A549 (cell line): ENCODE data around the gene TEC. TPM values are rescaled to one million over a fixed set of nuclear protein-coding genes. Genes with fewer than 3 reads are reported as not detected.

ENCODE experiments used
- ATAC-seq, 2 experiments: fragments of 200-7000 bp in 1 of 2; fragments of >200 bp in 1 of 2; cut with Nextera tagmentation in 1 of 2; cut with Tn5 transposase in 1 of 2; 3 replicates each; pipeline versions ENCODE4 v1.8.0 to v1.9.1; 2018 to 2020; ENCODE audit warnings: mild to moderate bottlenecking in 1 of 2, moderate library complexity in 1 of 2
- CTCF ChIA-PET: fragments of 300-600 bp; sonication (Branson Sonifier 250); formaldehyde crosslinking; extraction: SDS; loops from one replicate; lab custom pipeline; 2021; ENCODE audit warnings: antibody characterized with exemption, inconsistent platforms; lab: Yijun Ruan, JAX
- POLR2A ChIA-PET: fragments of 350-600 bp; formaldehyde crosslinking; extraction: SDS; loops from one replicate; lab custom pipeline; 2021; ENCODE audit warnings: antibody characterized with exemption, inconsistent platforms; lab: Yijun Ruan, JAX
- DNase-seq, 2 experiments: peaks; one replicate each; pipeline versions ENCODE4 v3.0.0 to v3.0.0-alpha.2; 2011 to 2016; ENCODE audit warnings: low read depth in 1 of 2, low spot score in 1 of 2
- FAIRE-seq: peaks from 2 replicates; lab custom pipeline; 2011; peaks lifted over from hg19 to GRCh38; lab: Jason Lieb, UNC
- H3K27ac ChIP-seq, 2 experiments: fragments of >200 bp; sonication (Bioruptor Twin); formaldehyde crosslinking; 3 replicates each; pipeline ENCODE4 v1.5.1; 2016 to 2017
- H3K4me1 ChIP-seq: fragments of >200 bp; sonication (Bioruptor Twin); formaldehyde crosslinking; 3 replicates; pipeline ENCODE4 v1.6.1; 2016
- H3K4me2 ChIP-seq: fragments of >200 bp; sonication (Bioruptor Twin); formaldehyde crosslinking; 3 replicates; pipeline ENCODE4 v1.6.1; 2016
- H3K4me3 ChIP-seq: fragments of >200 bp; sonication (Bioruptor Twin); formaldehyde crosslinking; 3 replicates; pipeline ENCODE4 v1.5.1; 2016
- H3K9me3 ChIP-seq: fragments of >200 bp; sonication (Bioruptor Twin); formaldehyde crosslinking; 3 replicates; pipeline ENCODE4 v1.6.1; 2016
- BHLHE40 ChIP-seq: IDR thresholded peaks from 2 replicates; pipeline ENCODE4 v1.6.1; 2012; ENCODE audit warnings: low read depth, low read length, inconsistent platforms
- CBX2 ChIP-seq: fragments of 200-600 bp; sonication (generic); IDR thresholded peaks from 2 replicates; pipeline ENCODE4 v1.6.1; 2016; ENCODE audit warnings: low read depth, mild to moderate bottlenecking, borderline replicate concordance
- ESRRA ChIP-seq: fragments of 150-350 bp; IDR thresholded peaks from 2 replicates; pipeline ENCODE4 v1.6.1; 2014; ENCODE audit warnings: mild to moderate bottlenecking, low read length, borderline replicate concordance
- FOXS1 ChIP-seq: fragments of 250-450 bp; sonication (Bioruptor Pico); IDR thresholded peaks from 2 replicates; pipeline ENCODE4 v1.5.0; 2020; ENCODE audit warnings: mild to moderate bottlenecking, moderate library complexity
- HDAC2 ChIP-seq: fragments of 200-600 bp; sonication (generic); IDR thresholded peaks from 2 replicates; pipeline ENCODE4 v1.6.1; 2016
- HOXB13 ChIP-seq: fragments of 250-450 bp; sonication (Bioruptor Pico); IDR thresholded peaks from 2 replicates; pipeline ENCODE4 v1.5.0; 2020; ENCODE audit warnings: low read depth, mild to moderate bottlenecking, moderate library complexity
- MAFK ChIP-seq: fragments of 450-650 bp; IDR thresholded peaks from 2 replicates; pipeline ENCODE4 v1.6.1; 2014; ENCODE audit not compliant: partially characterized antibody
- MAZ ChIP-seq: fragments of 150-350 bp; IDR thresholded peaks from 2 replicates; pipeline ENCODE4 v1.6.1; 2014; ENCODE audit warnings: antibody characterized with exemption, low read depth, low read length, borderline replicate concordance
- MYC ChIP-seq: IDR thresholded peaks from 2 replicates; pipeline ENCODE4 v1.6.1; 2012; ENCODE audit warnings: mild to moderate bottlenecking, inconsistent platforms, low read length, improper control_type of control experiment, borderline replicate concordance
- RAD21 ChIP-seq, 2 experiments: fragments of >200 bp in 1 of 2; sonication (Bioruptor Twin) in 1 of 2; formaldehyde crosslinking in 1 of 2; IDR thresholded peaks in 1 of 2; conservative IDR thresholded peaks in 1 of 2; 2 replicates in 1 of 2; 3 replicates in 1 of 2; pipeline ENCODE4 v1.6.1; 2012 to 2018; ENCODE audit warnings: inconsistent platforms in 1 of 2
- RARB ChIP-seq: fragments of 250-450 bp; sonication (Bioruptor Pico); IDR thresholded peaks from 2 replicates; pipeline ENCODE4 v1.8.0; 2021; ENCODE audit warnings: mild to moderate bottlenecking, moderate library complexity
- RCOR1 ChIP-seq: fragments of 150-350 bp; IDR thresholded peaks from 2 replicates; pipeline ENCODE4 v1.6.1; 2014; ENCODE audit warnings: antibody characterized with exemption, low read length, low read depth
- SMC3 ChIP-seq: fragments of >200 bp; sonication (Bioruptor Twin); formaldehyde crosslinking; IDR thresholded peaks from 3 replicates; pipeline ENCODE4 v1.6.1; 2018; ENCODE audit warnings: inconsistent platforms
- ZNF302 ChIP-seq: fragments of 250-450 bp; sonication (Bioruptor Pico); IDR thresholded peaks from 2 replicates; pipeline ENCODE4 v1.9.0; 2021; ENCODE audit warnings: inconsistent platforms, mild to moderate bottlenecking, moderate library complexity
- ZSCAN20 ChIP-seq: fragments of 250-450 bp; sonication (Bioruptor Pico); IDR thresholded peaks from 2 replicates; pipeline ENCODE4 v1.8.0; 2022; ENCODE audit warnings: mild to moderate bottlenecking, moderate library complexity
- WGBS: methylation state at CpG from one replicate; pipeline ENCODE4 v1.1.6; 2017; ENCODE audit errors: missing lambda C conversion rate; 5-methylcytosine and 5-hydroxymethylcytosine counted together
- polyA plus RNA-seq, 4 experiments: library from polyadenylated mRNA; depleted of rRNA in 3 of 4; stranded (reverse); fragments of >200 nt; fragmentation: RNase III in 1 of 4; extraction: RNeasy Plus Mini Kit Qiagen cat#74134 plus additional on column Dnase treatment in 1 of 4; gene quantifications; 2 replicates in 3 of 4; 3 replicates in 1 of 4; pipeline ENCODE4 v1.2.3, GENCODE V29; 2011 to 2017
- TF ChIP-seq, protein P1 (sequence below): IDR thresholded peaks from 2 replicates; pipeline ENCODE4 v1.6.1; 2012; ENCODE audit warnings: low read depth, borderline replicate concordance
- TF ChIP-seq, protein P2 (sequence below): fragments of 450-650 bp; IDR thresholded peaks from 2 replicates; pipeline ENCODE4 v1.6.1; 2014; ENCODE audit warnings: antibody characterized with exemption
- TF ChIP-seq, protein P3 (sequence below): fragments of >200 bp; sonication (Bioruptor Twin); formaldehyde crosslinking; IDR thresholded peaks from 3 replicates; pipeline ENCODE4 v1.5.1; 2016
- TF ChIP-seq, protein P4 (sequence below): IDR thresholded peaks from 2 replicates; pipeline ENCODE4 v1.6.1; 2012
- TF ChIP-seq, protein P5 (sequence below): fragments of >200 bp; sonication (Bioruptor Twin); formaldehyde crosslinking; IDR thresholded peaks from 2 replicates; pipeline ENCODE4 v1.6.1; 2016

Gene TEC
- polyA plus RNA-seq, 2 of the 4 experiments (the other 2 are of a cell fraction): 1.2 to 1.6 TPM

DNA sequence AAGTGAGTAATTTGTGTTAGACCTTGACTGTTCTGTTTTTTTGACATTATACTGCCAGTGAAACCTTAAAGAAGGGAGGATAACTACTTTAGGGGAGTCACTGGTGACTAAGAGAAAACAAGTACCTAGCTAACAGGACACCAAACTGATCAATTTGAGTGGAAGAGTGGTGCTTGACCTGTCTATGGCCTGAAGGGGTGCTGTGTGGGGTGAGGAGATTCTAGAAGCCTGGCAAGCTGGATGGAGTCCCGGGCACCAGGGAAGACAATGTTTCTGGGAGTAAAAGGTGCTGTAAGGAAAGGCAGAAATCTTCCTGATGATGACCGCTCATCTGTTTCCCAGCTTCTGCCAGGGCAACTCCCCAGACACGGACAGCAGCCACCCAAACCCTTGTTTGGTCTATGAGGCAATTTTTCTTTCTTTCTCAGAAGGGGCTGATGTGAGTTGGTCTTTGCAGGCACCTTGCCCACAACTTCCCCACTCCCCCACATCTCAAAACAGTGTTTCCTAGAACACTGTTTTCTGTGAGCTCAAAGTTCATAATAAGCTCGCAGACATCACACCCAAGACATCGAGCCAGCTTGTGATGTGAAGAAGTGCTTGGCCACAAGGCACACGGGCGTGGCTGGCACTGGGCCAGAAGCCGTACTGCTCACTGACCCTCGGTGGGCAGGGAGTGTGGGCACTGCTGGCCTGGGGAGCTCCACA lies 140.2 kb downstream of the TEC start:
- no peak for TF ChIP-seq HDAC2
- TF ChIP-seq ZSCAN20 (CRISPR knock-in tag): no peak
- TF ChIP-seq CBX2: no peak
- no peak for TF ChIP-seq RCOR1
- no peak for TF ChIP-seq RARB (CRISPR knock-in tag)
- TF ChIP-seq FOXS1: no peak
- Histone ChIP-seq H3K4me2 (peak overlapping the region; percentile 38; the same call in 2 of the 3 replicates), H3K9me3 (no peaks in the 10 kb centered on the region), H3K4me3 (no peak overlapping the region), H3K4me1 (peaks cover 21% of the 10 kb centered on the region), H3K27ac (peak overlapping the region in 1 of 2 experiments; percentile 50; a peak in 2 of 6 replicates)
- 33% methylated on average over 8 of the region's 9 CpGs for WGBS
- POLR2A ChIA-PET: interaction anchor here (0.6 kb wide), 1 partner anchor 205 kb away, joined by 3 read pairs; no protein-coding TSS in a partner anchor
- ATAC-seq: peak in 1 of 2 experiments; percentile 61; a peak in 3 of 6 replicates
- DNase-seq: peak; percentile 7 to 13
- FAIRE-seq: no peak
- CTCF ChIA-PET: interaction anchor here (0.6 to 3.7 kb wide), 3 partner anchors 11 to 417 kb away, joined by 4 to 24 read pairs (median 9); no protein-coding TSS in a partner anchor

DNA sequence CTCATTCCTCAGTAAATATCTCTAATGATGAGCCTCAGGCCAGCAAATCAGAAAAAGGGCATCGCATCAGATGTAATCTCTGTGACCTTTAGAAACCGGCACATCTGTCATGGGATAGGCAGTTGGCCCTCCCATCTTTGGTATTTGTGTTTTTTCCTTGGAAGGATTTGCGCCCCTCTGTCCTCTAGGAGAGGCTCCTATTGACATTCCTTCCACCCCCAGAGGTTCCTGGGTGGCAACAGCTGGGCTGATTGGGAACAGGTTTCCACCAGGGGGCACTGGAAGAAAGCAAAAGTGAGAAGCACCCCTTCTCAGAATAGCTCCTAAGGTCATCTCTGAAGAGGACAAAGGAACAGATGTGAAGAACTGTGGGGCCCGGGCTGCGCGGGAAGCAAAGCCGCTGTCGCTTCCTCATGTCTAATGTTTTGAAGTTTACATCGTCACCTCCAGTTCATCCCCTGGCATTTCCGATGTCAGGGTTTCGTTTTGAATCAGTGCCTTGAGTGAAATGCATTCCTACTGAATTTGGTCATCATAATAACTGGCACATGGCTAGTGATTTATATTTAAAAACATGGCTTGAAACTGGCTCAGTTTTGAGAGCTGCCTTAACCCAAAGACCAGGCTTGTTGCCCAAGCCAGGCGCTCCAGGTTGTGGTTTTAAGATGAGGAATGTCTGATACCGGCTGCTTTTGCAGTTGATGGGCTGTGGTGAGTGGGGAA lies 141.8 kb downstream of the TEC start:
- POLR2A ChIA-PET: interaction anchor here (0.7 to 1.1 kb wide), 2 partner anchors 36 to 41 kb away, joined by 3 to 5 read pairs; no protein-coding TSS in a partner anchor
- no peaks in the 10 kb centered on the region for H3K9me3 ChIP-seq
- H3K4me1 ChIP-seq: peaks cover 21% of the 10 kb centered on the region
- peak overlapping the region; percentile 53 to 54; a peak in 2 of 6 replicates for H3K27ac ChIP-seq
- peak; percentile 95 to 96 for ATAC-seq
- WGBS: 10% methylated on average over 13 of the region's 13 CpGs
- TF ChIP-seq, protein P1, sequence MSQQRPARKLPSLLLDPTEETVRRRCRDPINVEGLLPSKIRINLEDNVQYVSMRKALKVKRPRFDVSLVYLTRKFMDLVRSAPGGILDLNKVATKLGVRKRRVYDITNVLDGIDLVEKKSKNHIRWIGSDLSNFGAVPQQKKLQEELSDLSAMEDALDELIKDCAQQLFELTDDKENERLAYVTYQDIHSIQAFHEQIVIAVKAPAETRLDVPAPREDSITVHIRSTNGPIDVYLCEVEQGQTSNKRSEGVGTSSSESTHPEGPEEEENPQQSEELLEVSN: peak; percentile 61; the same call in 1 of the 2 replicates
- TF ChIP-seq, protein P2, sequence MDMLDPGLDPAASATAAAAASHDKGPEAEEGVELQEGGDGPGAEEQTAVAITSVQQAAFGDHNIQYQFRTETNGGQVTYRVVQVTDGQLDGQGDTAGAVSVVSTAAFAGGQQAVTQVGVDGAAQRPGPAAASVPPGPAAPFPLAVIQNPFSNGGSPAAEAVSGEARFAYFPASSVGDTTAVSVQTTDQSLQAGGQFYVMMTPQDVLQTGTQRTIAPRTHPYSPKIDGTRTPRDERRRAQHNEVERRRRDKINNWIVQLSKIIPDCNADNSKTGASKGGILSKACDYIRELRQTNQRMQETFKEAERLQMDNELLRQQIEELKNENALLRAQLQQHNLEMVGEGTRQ: no peak
- peak; percentile 68 for TF ChIP-seq SMC3
- TF ChIP-seq RAD21 (conservative IDR thresholded peaks at IDR 0.05 in 1 of 2, IDR thresholded peaks at IDR 0.05 in 1 of 2): peak; percentile 79
- no peak for TF ChIP-seq ESRRA
- TF ChIP-seq, protein P3, sequence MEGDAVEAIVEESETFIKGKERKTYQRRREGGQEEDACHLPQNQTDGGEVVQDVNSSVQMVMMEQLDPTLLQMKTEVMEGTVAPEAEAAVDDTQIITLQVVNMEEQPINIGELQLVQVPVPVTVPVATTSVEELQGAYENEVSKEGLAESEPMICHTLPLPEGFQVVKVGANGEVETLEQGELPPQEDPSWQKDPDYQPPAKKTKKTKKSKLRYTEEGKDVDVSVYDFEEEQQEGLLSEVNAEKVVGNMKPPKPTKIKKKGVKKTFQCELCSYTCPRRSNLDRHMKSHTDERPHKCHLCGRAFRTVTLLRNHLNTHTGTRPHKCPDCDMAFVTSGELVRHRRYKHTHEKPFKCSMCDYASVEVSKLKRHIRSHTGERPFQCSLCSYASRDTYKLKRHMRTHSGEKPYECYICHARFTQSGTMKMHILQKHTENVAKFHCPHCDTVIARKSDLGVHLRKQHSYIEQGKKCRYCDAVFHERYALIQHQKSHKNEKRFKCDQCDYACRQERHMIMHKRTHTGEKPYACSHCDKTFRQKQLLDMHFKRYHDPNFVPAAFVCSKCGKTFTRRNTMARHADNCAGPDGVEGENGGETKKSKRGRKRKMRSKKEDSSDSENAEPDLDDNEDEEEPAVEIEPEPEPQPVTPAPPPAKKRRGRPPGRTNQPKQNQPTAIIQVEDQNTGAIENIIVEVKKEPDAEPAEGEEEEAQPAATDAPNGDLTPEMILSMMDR: peak; percentile 65
- TF ChIP-seq MAFK: no peak
- TF ChIP-seq, protein P4, sequence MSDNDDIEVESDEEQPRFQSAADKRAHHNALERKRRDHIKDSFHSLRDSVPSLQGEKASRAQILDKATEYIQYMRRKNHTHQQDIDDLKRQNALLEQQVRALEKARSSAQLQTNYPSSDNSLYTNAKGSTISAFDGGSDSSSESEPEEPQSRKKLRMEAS: peak; percentile 40; the same call in 1 of the 2 replicates
- no peak for TF ChIP-seq ZSCAN20 (CRISPR knock-in tag)
- TF ChIP-seq, all 56 proteins: peak for 5
- peak overlapping the region; percentile 82 for H3K4me2 ChIP-seq
- DNase-seq: peak; percentile 49 to 64
- H3K4me3 ChIP-seq: peak overlapping the region; percentile 28; the same call in 1 of the 3 replicates
- CTCF ChIA-PET: interaction anchor here (0.5 to 3.7 kb wide), 16 partner anchors 10 to 418 kb away, joined by 3 to 24 read pairs (median 3); no protein-coding TSS in a partner anchor
- FAIRE-seq: no peak

DNA sequence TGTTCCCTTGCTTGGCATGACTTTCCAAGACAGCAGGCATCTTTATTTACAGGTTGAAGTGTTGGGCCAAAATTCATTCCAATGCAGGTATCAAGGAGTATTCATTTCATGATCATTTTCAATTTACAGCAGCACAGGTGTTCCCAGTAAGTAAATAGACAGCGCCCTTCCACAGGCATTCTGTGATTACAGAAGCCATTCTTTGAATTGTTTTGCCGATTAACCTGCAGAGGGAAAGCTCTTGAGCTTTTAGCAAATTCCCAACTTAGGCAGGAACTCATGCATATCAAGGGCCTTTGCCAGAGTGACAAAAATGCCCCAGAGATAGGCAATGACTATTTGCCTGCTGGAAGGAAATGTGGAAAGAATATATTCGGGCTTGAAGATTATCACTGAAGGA lies 142.4 kb downstream of the TEC start:
- 8% methylated on average over 3 of the region's 3 CpGs for WGBS
- no peak for ATAC-seq
- POLR2A ChIA-PET: interaction anchor here (1.1 kb wide), 1 partner anchor 40 kb away, joined by 3 read pairs; no protein-coding TSS in a partner anchor
- Histone ChIP-seq H3K4me2 (peak overlapping the region; percentile 82), H3K27ac (peak overlapping the region in 1 of 2 experiments; percentile 54; a peak in 1 of 6 replicates), H3K9me3 (no peaks in the 10 kb centered on the region), H3K4me1 (peaks cover 21% of the 10 kb centered on the region), H3K4me3 (no peak overlapping the region)
- TF ChIP-seq, protein P3: no peak
- TF ChIP-seq, protein P5, sequence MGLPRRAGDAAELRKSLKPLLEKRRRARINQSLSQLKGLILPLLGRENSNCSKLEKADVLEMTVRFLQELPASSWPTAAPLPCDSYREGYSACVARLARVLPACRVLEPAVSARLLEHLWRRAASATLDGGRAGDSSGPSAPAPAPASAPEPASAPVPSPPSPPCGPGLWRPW: no peak
- no peak for TF ChIP-seq MYC
- no peak for TF ChIP-seq MAZ
- no peak for TF ChIP-seq ESRRA
- TF ChIP-seq HOXB13 (CRISPR knock-in tag): no peak
- no peak for TF ChIP-seq ZNF302 (CRISPR knock-in tag)
- TF ChIP-seq BHLHE40: no peak
- DNase-seq: no peak
- CTCF ChIA-PET: interaction anchor here (0.5 to 3.7 kb wide), 14 partner anchors 10 to 419 kb away, joined by 3 to 24 read pairs (median 3); no protein-coding TSS in a partner anchor
- FAIRE-seq: no peak
